Measurements from ENCODE around the gene ATAD1. TPM values are rescaled to one million over a fixed set of nuclear protein-coding genes. Genes with fewer than 3 reads are reported as not detected.

ATAD1 gene
- total RNA-seq, 1 experiment from 2014 or later, result 46.7 TPM

GRCh38 chr10:87846023-87846422 lies 28.0 kb upstream of the ATAD1 start:
- H3K27me3 Mint-ChIP-seq (ENCODE audit: low read depth), result no peaks in the 10 kb centered on the region; the same call in 1 of the 2 replicates

GRCh38 chr10:87845624-87845998 lies 27.6 kb upstream of the ATAD1 start:
- TF ChIP-seq RELA (CRISPR knock-in tag; IDR thresholded peaks at IDR 0.05; ENCODE audit: borderline replicate concordance) (no peak), ESRRA (CRISPR knock-in tag; IDR thresholded peaks at IDR 0.05; ENCODE audit: borderline replicate concordance) (no peak), NFATC4 (CRISPR knock-in tag; IDR thresholded peaks at IDR 0.05) (no peak)

More at GRCh38 chr10:87846023-87846422, 28.0 kb upstream of the ATAD1 start:
- no peak overlapping the region for H3K4me3 Mint-ChIP-seq
- ATAC-seq (no peak), DNase-seq (ENCODE audit: low spot score) (no peak)
- H3K36me3 Mint-ChIP-seq, result no peaks in the 10 kb centered on the region
- H3K4me1 Mint-ChIP-seq, result peaks cover 20% of the 10 kb centered on the region
- POLR2A ChIA-PET, result interaction anchor here (0.9 kb wide), 1 partner anchor 28 kb away, joined by 7 read pairs; the partner anchor contains the start of gene ATAD1
- TF ChIP-seq ZMAT4 (CRISPR knock-in tag; IDR thresholded peaks at IDR 0.05), result no peak
- no peak overlapping the region for H3K27ac Mint-ChIP-seq
- CTCF ChIA-PET, result interaction anchor here (0.6 to 1.5 kb wide), 2 partner anchors 74 to 269 kb away, joined by 5 read pairs; no protein-coding TSS in a partner anchor
- H3K9me3 Mint-ChIP-seq, result 0 out of 2 replicates have a peak, but pooled peaks cover 3% of the 10 kb centered on the region

GRCh38 chr10:87844837-87845623 lies 27.0 kb upstream of the ATAD1 start:
- Mint-ChIP-seq H3K4me1 (peaks cover 10% of the 10 kb centered on the region), H3K9me3 (0 out of 2 replicates have a peak, but pooled peaks cover 3% of the 10 kb centered on the region), H3K27me3 (ENCODE audit: low read depth) (no peaks in the 10 kb centered on the region; the same call in 1 of the 2 replicates), H3K27ac (no peak overlapping the region), H3K36me3 (no peaks in the 10 kb centered on the region), H3K4me3 (no peak overlapping the region)
- ChIA-PET CTCF (interaction anchor here (1.5 kb wide), 1 partner anchor 270 kb away, joined by 5 read pairs; no protein-coding TSS in a partner anchor), POLR2A (interaction anchor here (0.8 kb wide), 1 partner anchor 19 kb away, joined by 3 read pairs; the partner anchor contains the start of gene PTEN)
- ATAC-seq (no peak), DNase-seq (ENCODE audit: low spot score) (no peak)
- TF ChIP-seq ATF3 (CRISPR knock-in tag; conservative IDR thresholded peaks at IDR 0.05), result no peak
- no peak for TF ChIP-seq ZNF219 (CRISPR knock-in tag; IDR thresholded peaks at IDR 0.05; ENCODE audit: borderline replicate concordance)
- TF ChIP-seq ZMAT4 (CRISPR knock-in tag; IDR thresholded peaks at IDR 0.05), result no peak
- TF ChIP-seq ZNF121 (CRISPR knock-in tag; IDR thresholded peaks at IDR 0.05), result no peak
- TF ChIP-seq AFF4 (CRISPR knock-in tag; IDR thresholded peaks at IDR 0.05; ENCODE audit: borderline replicate concordance), result no peak
- TF ChIP-seq STAT6 (CRISPR knock-in tag; conservative IDR thresholded peaks at IDR 0.05; ENCODE audit: low read depth), result no peak
- TF ChIP-seq ZNF263 (CRISPR knock-in tag; IDR thresholded peaks at IDR 0.05; ENCODE audit: low read depth), result no peak

More at GRCh38 chr10:87845624-87845998, 27.6 kb upstream of the ATAD1 start:
- Mint-ChIP-seq H3K27ac (no peak overlapping the region), H3K36me3 (no peaks in the 10 kb centered on the region), H3K27me3 (ENCODE audit: low read depth) (no peaks in the 10 kb centered on the region; the same call in 1 of the 2 replicates), H3K4me1 (peaks cover 16% of the 10 kb centered on the region), H3K9me3 (0 out of 2 replicates have a peak, but pooled peaks cover 3% of the 10 kb centered on the region), H3K4me3 (no peak overlapping the region)
- POLR2A ChIA-PET, result no interaction called here
- CTCF ChIA-PET, result interaction anchor here (0.6 to 1.5 kb wide), 2 partner anchors 73 to 269 kb away, joined by 5 read pairs; no protein-coding TSS in a partner anchor
- ATAC-seq, result no peak
- no peak for DNase-seq (ENCODE audit: low spot score)

All from WTC11 (cell line).